Stimulated activated naive CD8-positive, alpha-beta T cell treated with anti-CD3 and anti-CD28 coated beads, Interleukin-15, Interleukin-2, amounts not matched to agents 100 U/mL and 50 U/mL, for 24 hours (primary cell): ENCODE data around the gene PIGH.
A peak's percentile ranks its signal among the peaks of the same experiment; 100 is the strongest.
"Not testable (repeated sequence)": the region's sequence is repeated elsewhere in the genome, so short reads cannot be mapped to it uniquely, and the experiment has no call there.

ENCODE experiments used
- ATAC-seq: fragments of 150-1000 bp; cut with Tn5 transposase; one replicate; pipeline ENCODE4 v1.10.0; 2021
- DNase-seq: peaks from one replicate; pipeline ENCODE4 v3.0.0; 2021

PIGH gene

GRCh38 chr14:67599698-67600561 lies at the start of gene PIGH:
Gene PIGH (minus strand): TSS chr14:67600268. CDS start chr14:67600203, 65 bp downstream.
- DNase-seq (peak; percentile 97), ATAC-seq (peak; percentile 99)

DNA sequence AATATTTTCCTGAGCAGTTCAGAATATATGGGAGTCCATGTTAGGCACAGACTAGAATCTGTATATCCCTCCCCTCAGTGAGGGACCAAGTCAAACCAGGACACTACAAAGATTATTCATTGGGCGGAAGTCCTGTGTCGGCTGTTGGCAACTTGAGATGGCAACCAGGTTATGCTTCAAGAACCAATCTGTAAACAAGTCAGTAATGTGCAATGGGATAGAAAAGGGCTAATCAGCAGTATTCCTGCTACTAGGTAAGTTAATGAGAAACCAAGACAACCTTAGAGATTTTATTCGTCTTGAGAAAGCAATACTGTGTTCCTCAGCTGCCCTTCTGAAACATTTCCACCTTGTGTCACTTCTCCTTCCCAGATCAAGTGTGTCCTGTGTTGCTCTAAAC lies 46.1 kb upstream of the PIGH start:
- DNase-seq (no peak), ATAC-seq (no peak)

DNA sequence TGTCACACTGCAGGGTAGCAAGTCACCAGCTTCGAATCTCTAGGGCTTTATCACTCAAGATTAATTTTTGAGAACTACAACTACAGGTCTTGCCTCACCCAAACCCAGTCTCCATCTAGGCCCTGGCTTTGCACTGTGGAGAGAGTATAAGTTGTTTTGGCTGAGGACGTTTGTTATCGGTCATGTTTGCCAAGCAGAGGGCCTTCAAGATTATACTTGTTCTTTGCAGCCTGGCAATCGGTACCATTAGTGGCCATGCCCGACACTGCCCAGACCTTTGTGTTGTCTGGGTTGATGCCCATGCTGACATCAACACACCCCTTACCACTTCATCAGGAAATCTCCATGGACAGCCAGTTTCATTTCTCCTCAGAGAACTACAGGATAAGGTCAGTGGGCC lies 45.3 kb upstream of the PIGH start:
- no peak for DNase-seq
- no peak for ATAC-seq

DNA sequence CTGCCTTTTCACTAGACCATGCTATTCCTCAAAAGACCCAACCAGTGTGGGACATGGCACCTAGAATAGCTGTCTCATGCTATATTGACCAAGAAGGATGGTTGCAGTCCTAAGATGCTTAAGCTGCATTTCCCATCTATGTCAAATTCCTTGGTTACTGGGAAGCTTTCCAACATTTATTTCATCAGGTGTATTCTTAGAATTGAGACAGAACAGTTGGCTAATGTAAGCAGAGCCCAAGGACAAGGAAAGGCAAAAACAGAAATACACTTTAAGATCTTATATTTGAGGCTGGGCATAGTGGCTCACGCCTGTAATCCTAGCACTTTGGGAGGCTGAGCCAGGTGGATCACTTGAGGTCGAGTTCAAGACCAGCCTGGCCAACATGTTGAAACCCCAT lies 44.4 kb upstream of the PIGH start:
- no peak for DNase-seq
- no peak for ATAC-seq

DNA sequence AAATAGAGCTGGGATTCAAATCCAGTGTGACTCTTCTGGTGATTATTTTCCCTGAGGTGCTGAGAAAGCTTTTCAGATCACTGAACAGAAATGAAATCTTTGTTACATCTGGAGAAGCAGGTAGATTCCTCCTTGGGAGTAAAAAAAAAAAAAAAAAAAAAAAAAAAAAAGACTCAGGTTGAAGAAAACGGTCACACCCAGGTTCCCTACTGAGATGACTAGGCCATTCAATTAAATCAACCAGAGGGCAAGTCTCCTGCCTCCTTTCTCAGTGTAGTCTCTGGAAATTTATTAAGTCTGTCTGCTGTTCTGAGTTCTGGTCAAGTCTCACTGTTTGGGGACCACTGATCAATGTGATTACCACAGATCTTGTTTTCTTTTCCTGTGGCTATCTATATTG lies 43.6 kb upstream of the PIGH start:
- DNase-seq (no peak), ATAC-seq (no peak)

DNA sequence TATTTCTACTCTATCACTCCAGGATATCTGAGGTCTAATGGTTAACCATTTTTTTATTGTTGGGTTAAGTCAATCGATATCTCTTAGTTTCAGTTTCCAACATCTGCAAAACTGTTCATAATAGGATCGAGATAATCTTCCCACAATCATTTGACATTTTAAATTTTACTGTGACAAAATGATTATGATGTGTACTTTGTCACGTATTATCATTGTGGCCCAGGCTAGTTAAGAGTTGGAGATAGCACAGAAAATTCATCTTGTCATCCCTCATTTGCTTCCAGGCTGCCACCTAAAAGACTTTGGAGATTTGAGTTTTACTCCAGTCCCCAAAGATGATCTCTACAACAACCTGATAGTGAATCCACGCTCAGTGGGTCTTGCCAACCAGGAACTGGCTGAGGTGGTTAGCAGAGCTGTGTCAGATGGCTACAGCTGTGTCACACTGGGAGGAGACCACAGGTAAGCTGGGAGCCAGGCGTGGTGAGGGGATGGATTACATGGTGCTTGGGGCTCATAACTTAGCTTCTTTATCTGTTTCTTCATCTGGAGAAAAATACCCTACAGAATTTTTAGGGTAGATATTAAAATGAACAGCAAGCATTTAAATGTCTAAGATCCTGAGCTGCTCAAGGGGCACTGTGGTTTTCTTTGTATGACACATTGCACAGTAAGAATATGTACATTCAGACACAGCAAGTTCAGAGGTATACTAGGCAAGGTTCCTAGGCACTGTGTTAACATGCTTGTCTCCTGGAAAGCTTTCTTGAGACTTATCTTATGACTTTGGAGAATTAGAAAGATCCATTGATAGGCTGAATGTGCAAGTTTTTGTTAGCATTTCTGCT lies 42.1 kb upstream of the PIGH start:
- ATAC-seq (peak; percentile 82), DNase-seq (peak; percentile 23)

DNA sequence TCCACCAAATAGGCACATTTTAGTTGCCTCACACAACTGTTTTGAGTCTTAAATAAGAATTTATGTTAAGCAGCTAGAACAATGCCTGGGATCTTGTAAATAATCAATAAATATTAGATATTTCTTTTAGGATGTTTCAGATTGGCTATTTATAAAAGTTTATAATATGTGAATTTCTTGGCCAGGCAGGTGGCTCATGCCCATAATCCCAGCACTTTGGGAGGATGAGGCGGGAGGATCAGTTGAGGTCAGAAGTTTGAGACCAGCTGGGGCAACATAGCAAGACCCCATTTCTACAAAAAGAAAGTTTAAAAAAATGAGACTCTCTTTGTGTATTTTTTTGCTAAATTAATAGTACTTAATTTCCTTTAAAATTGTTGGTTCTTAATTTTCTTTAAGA lies 41.4 kb upstream of the PIGH start:
- no peak for ATAC-seq
- DNase-seq, result no peak

- DNase-seq (no peak), ATAC-seq (no peak)
These were observed 38.6 kb upstream of the PIGH start for GRCh38 chr14:67638642-67639041.

DNA sequence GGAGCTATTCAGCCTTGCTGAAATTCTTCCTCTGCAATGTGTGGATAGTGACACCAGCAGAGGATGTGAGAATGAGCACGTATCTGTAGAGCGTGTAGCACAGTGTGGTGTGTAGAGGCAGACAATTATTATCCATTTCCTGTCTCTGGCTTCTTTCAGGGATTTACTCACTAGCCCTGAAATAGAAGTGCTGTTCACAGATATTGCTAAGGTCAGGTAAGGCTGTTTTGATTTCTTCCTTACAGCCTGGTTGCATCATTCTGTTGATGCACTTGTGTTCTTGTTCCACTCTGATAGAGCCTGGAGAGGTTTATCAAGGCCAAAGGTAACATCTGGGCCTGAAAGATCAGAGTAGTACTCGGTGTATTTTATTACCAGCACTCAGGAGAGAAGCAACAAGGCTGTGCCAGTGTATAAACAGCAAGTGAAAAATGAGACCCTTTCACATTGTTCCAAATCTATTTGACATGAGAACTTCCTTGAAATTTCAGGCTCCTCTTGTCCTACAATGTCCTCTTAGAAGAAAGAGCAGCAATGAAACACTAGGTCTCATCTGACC lies 36.4 kb upstream of the PIGH start:
- peak; percentile 28 for ATAC-seq

DNA sequence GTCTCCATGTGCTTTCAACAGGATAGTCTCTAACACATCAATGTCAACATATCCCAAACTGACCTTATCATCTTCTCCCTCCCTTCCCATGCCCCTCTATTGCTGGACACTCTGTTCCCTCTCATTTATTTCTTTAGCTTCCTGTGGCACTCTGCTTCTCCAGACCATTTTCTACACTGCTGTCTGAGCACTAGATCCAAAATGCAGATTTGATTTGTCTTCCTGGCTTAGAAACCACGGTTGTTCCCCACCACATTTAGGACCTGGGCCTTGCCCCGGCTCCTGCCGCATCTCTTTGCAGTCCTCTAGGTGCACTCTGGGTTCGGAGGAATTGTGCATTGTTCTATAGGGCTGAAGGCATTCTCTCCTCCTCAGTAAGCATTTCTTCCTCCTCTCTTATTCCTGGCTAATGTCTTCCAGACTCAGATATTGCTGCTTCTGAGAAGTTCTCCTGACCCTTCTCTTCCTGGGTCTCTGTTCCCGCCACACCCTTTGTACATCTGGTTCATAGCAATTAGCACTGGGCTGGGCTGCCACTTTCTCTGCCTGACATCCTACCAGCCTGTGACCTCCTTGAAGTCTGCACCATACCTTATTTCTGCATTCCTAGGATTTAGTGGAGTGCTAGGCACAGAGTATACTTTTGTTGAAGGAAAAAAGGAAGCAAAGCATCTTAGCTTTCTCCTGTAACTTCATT lies 33.5 kb upstream of the PIGH start:
- DNase-seq, result no peak
- ATAC-seq, result no peak

More for the DNA sequence above, 36.4 kb upstream of the PIGH start:
- DNase-seq, result no peak

DNA sequence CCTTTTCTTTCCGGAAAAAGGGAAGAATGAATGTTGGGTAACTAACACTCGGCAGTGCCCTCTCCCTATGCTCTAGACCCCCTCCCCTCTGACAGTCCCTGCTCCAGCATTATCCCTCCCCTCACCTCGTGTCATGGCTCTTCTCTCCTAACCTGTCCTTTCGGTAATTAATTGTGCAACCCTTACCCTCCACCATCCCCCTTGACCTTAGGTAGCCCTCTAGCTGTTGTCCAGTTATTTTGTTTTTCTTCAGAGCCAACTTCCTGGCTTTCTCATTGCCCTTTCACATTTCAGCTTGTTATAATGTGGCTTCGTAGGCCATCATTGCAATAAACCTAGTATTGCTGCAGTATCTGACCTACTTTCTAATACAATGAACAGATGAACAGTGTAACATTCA lies 30.9 kb upstream of the PIGH start:
- ATAC-seq, result no peak
- no peak for DNase-seq

GRCh38 chr14:67630186-67630585 lies 30.1 kb upstream of the PIGH start:
- DNase-seq (no peak), ATAC-seq (no peak)

DNA sequence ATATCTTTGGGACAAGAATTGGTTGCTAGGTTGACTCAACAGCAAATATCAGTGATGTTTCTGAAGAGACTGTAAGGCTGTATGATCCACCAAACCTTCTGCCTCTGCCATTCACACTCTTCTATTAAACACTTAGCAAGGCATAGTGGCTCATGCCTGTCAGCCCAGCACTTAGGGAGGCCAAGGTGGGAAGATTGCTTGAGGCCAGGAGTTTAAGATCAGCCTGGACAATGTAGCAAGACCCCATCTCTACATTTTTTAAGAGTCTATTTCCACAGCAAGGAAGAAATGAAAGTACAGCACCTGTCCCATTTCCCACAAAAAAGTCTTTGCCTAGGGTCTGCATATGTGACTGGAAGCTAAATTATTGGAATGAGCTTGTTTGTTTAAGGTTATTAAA lies 27.5 kb upstream of the PIGH start:
- no peak for ATAC-seq
- DNase-seq, result no peak

DNA sequence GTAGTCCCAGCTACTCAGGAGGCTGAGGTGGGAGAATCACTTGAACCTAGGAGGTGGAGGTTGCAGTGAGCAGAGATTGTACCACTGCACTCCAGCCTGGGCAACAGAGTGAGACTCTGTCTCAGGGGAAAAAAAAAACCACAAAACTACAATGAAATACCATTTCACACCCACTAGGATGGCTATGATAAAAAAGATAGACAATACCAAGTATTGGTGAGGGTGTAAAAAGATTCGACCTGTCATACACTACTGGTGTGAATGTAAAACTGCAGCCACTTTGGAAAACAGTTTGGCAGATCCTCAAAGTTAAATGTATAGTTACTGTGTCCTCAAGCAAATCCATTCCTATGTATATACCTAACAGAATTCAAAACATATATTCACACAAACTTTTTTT lies 26.1 kb upstream of the PIGH start:
- peak; percentile 42 for ATAC-seq
- DNase-seq, result not testable (repeated sequence)

- ATAC-seq (no peak), DNase-seq (no peak)
These were observed 23.0 kb upstream of the PIGH start for GRCh38 chr14:67623114-67623513.

DNA sequence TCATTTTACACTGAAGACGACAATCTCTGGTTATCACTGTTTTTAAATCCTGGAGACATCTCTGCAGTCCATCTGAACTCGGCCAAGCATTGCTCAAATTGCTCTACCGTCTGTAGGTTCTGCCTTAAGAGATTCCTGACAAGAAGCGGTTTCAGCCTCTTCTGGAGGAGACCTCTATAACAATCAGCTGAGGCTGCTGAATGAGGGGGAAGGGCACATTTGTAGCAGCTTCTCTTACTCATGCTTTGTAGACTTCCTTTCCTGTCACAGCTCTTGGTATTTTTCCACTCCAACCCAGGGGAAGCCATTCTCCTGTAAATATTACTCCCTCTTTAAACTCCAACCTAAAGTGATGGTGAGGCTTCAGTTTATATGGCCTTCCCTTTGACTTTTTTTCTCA lies 22.6 kb upstream of the PIGH start:
- DNase-seq (no peak), ATAC-seq (no peak)

GRCh38 chr14:67620217-67620785 lies 20.2 kb upstream of the PIGH start:
- ATAC-seq, result no peak
- peak; percentile 17 for DNase-seq

- DNase-seq (peak; percentile 99), ATAC-seq (peak; percentile 90)
These were observed 19.6 kb upstream of the PIGH start, which contains the start of gene ARG2 for GRCh38 chr14:67619446-67620216. Gene ARG2 (plus strand): TSS chr14:67619920. CDS start chr14:67619978, 58 bp downstream.

DNA sequence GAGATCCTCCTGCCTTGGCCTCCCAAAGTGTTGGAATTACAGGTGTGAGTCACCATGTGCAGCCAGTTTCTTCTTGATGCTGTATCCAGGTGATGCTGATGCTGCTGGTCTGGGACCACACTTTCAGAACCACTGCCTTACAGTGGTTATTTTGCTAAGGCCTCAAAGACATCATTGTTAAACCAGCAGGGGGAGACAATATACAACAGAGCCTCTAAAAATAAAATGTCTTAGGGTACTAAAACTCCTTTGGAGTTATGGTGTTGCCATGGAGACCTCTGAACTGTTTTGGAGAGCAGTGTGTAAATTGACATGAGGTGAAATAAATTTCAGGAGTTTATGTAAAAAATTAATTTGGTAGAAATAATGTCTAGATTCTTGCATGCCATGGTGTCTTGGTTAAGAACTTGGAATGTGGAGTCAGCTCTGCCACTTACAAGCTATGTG lies 18.6 kb upstream of the PIGH start:
- ATAC-seq (peak; percentile 45), DNase-seq (no peak)

GRCh38 chr14:67610491-67610890 lies 10.4 kb upstream of the PIGH start:
- DNase-seq (no peak), ATAC-seq (peak; percentile 85)
